ENCODE data around the gene GPC6.

DNA sequence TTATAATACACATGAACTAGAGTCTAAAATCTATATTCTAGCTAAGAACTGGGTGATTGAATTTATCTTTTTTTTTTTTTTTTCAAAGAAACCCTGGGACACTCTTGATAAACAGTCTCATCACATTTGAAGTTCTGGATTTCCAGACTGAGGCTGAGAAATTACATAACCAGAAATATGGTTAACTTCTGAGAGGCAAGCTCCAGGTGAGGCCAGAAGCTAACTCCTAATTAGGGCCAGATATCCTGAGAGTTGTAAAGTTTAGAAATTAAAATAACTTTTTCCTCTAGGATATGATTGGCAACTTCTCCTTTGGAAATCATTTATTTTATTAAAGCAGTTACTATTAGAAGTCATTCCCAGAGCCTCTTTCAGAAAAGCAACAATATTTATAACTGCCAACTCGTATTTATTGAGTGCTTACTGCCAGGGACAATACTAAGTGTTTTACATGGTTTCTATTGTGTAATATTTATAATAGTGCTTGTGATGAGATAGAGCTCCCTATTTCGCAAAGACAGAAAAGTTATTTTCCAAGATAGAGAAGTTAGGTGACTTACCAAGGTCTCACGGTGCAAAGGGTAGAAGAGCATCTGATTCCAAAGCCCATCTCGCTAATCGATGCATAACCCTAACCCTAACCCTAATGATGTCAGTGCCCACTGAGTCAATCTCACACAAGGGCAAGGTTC, 1065.2 kb downstream of the GPC6 start:
- TF ChIP-seq GATA2 (IDR thresholded peaks at IDR 0.05; ENCODE audit: low read depth, low read length) (no peak), GATA3 (IDR thresholded peaks at IDR 0.05; ENCODE audit: low read depth, low read length) (no peak)

All from SH-SY5Y (cell line).